Right ventricle myocardium superior (tissue), 1 donor: ENCODE results near the gene NSD1. TPM values are rescaled to one million over a fixed set of nuclear protein-coding genes. Genes with fewer than 3 reads are reported as not detected.

Experiments used
- ATAC-seq: fragments of 200-7000 bp; cut with Tn5 transposase; one replicate; pipeline ENCODE4 v1.9.1; 2020; ENCODE audit warnings: mild to moderate bottlenecking; ENCODE audit not compliant: poor library complexity
- DNase-seq: peaks from one replicate; pipeline ENCODE4 v3.0.0-alpha.2; 2020
- intact Hi-C: fragments of 100-400 bp; cut with DNase I; formaldehyde crosslinking; loops from one replicate; pipeline ENCODE4 v1.11.2; 2022
- total RNA-seq: library from RNA; stranded (reverse); fragmentation: NEBNext Ultra II Directional; extraction: Animal tissue kit (Norgen Biotek cat#: 25700); gene quantifications from one replicate; pipeline ENCODE4 v1.2.1, GENCODE V29; 2021
- donor health status: DM: no; HTN: yes; CAD: no; lungs with severe emphysema.

Gene NSD1
- total RNA-seq, 1 donor from 2014 or later, result 33.6 TPM

DNA sequence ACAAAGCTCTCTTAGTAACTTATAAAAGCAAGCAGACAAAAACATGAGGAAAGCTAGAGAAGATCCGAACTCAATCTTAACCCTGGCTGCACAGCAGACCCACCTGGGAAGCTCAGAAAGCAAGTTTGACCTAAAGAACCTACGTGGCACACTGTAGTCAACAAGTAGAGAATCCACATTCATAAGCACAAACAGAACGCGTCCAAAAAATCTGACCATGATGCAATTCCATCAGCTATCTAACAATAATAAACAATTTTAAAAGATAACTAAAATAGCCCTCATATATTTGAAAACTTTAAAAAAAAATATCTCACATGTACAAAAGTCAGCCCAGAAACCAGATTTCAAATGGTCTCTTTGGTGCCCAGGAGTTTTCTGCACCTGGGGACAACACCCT lies 213.2 kb downstream of the NSD1 start:
- DNase-seq, result no peak
- intact Hi-C loops, result no loop called here
- ATAC-seq, result no peak

DNA sequence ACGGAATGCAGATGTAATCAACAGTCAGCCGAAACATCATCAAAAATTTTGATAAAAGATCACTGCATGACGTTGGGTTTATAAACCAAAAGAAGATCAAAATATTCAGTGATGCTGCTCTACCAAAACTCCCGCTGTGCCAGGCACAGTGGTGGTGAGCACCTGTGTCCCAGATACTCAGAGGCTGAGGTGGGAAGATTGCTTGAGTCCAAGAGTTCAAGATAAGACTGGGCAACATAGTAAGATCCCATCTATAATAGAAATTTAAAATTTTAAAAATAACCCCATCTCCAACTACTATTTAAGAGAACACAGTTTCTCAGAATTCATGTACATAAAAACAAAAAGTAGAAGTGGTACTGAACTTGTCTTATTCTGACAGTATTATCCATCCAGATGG lies 214.1 kb downstream of the NSD1 start:
- no peak for ATAC-seq
- intact Hi-C loops, result no loop called here
- DNase-seq, result no peak

GRCh38 chr5:177349362-177349647 lies 215.7 kb downstream of the NSD1 start:
- ATAC-seq (no peak), DNase-seq (no peak)
- intact Hi-C loops, result no loop called here

GRCh38 chr5:177349762-177350161 lies 216.2 kb downstream of the NSD1 start:
- no peak for DNase-seq
- intact Hi-C loops, result no loop called here
- no peak for ATAC-seq

Other genes with a start within 250 kb of the NSD1 start
- 7.2 TPM for gene HK3, start 234.4 kb upstream of the NSD1 start, total RNA-seq
- gene UIMC1, start 127.0 kb upstream of the NSD1 start, total RNA-seq, result 32.1 TPM
- 5.7 TPM for gene ZNF346, start 111.1 kb upstream of the NSD1 start, total RNA-seq
- 2.3 TPM for gene FGFR4, start 46.9 kb upstream of the NSD1 start, total RNA-seq
- 21.2 TPM for gene RAB24, start 169.9 kb downstream of the NSD1 start, total RNA-seq
- gene PRELID1, start 170.0 kb downstream of the NSD1 start, total RNA-seq, result 27.6 TPM
- gene MXD3, start 178.1 kb downstream of the NSD1 start, total RNA-seq, result 2.5 TPM
- 56.8 TPM for gene LMAN2, start 217.9 kb downstream of the NSD1 start, total RNA-seq
- 2.4 TPM for gene RGS14, start 224.2 kb downstream of the NSD1 start, total RNA-seq